ENCODE measurements around the gene PLCH1.

Gene PLCH1

GRCh38 chr3:155372281-155372680 lies 372.6 kb downstream of the PLCH1 start:
- no peak for DNase-seq (ENCODE audit: low read depth)

DNA sequence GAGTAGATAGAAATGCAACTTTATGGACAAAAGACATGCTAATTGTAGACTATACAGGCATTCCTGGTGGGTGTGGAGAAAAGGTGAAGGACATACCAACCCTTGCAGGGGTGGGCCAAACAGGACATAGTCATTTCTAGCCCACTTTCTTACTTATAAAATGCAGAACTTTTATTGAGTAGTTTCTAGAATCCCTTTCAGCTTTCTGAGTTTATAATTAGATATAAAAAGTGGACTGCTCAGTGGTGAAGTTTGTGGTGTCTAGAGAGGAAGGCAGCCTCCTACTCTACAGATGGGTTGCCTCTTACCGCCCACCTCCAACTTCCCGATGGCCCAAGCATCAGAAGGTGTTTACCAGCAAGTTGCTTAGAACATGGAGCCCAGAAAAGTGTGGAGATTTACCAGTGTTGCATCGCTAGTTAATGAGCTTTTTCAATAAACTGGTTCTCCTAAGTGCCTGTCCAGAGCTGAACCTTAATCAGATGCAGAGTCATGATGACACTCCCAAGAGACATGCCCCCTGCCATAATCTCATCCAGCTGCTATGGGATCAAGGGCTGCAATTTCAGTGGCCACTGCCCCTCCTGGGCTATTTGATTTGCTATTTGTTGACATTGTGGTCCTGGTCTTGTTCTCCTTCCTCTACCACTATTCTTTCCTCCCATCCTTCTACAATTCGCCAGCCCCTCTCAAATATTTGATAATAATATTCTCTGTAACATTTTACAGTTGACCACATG lies 373.9 kb downstream of the PLCH1 start:
- DNase-seq (ENCODE audit: low read depth) = no peak

- DNase-seq (ENCODE audit: low read depth) = no peak
These were observed 374.7 kb downstream of the PLCH1 start for GRCh38 chr3:155370198-155370597.

GRCh38 chr3:155369735-155370134 lies 375.1 kb downstream of the PLCH1 start:
- no peak for DNase-seq (ENCODE audit: low read depth)

GRCh38 chr3:155369244-155369643 lies 375.6 kb downstream of the PLCH1 start:
- no peak for DNase-seq (ENCODE audit: low read depth)

GRCh38 chr3:155368786-155369185 lies 376.1 kb downstream of the PLCH1 start:
- DNase-seq (ENCODE audit: low read depth) = no peak

DNA sequence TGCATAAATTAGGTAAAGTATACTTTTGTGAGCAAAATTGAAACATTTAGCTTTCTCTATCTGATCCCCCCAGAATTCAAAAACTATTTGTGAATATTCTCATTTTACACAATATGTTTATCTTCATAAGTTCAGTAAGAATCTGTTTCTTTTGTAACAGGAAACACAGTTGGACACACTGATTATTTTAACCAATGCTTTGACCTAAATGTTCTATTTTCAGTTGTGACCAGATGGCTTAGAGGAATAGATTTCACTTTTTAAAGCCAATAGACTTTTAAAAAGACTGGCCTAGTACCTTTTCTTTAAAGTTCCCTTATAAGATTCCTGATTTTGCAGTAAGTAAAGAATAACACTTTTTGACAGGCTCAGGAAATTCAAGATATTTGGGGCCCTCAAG lies 377.4 kb downstream of the PLCH1 start:
- no peak for DNase-seq (ENCODE audit: low read depth)

DNA sequence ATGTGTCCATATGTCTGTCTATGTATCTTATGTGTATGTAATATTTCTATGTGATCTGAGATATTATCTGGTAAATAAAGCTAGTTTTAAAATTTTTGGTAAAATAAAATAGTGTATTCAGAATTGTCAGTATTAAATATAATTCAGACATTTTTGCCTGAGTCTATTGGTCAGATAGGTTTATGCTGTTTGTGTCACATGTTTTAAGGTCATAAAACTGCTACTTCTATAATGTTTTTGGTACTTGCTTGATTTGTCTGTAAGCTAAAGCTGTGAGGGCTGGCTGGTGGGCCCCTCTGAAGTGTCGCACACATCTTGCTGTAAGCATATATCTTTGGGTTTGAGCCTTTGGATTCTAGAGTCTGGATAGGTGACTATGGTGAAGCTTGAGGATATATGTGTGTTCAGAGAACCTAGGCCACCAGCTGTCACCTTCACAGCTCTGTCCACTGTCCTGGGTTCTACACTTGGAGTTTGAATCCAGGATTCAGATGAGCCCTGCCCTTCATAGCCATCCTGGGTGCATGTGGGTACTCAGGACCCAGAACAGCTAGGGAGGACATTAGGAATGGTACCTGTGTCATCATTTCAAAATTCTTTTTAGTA lies 379.6 kb downstream of the PLCH1 start:
- DNase-seq (ENCODE audit: low read depth) = no peak

DNA sequence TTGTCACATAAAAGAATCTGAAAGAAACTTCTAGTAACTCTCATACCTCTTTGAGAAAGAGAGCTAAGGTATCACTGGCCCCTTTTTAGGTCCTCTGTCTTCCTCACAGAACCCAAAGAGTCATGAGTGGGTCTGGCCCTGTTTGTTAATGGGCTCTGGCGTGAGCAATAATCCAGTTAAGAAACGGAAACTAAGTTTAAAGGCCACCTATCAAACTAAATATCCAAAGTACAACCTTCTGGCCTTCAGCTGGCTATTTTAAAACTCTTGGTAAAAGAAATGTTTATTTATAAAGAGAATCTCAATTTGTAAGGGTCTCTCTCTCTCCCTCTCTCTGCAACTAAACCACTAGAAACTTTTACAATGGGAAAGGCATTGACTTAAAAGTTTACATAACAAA lies 380.4 kb downstream of the PLCH1 start:
- no peak for DNase-seq (ENCODE audit: low read depth)

DNA sequence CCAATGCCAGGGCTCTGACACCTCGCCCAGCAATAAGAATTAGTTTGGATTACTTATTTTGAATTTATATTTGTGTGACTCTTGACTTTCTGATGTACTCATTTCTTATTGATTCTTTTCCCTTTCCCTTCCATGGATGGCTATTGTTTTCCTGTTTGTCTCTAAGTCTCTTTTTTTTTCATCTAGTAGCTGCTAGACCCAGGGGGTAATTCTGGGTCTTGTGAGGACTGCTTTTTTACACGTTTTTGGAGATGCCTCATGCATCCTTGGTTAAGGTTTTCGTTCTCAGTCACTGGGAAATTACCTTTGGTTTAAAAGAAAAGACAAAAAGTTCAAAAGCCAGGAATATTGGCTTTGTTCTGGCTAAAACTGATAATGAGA lies 381.2 kb downstream of the PLCH1 start:
- DNase-seq (ENCODE audit: low read depth) = no peak

GRCh38 chr3:155362808-155363689 lies 381.8 kb downstream of the PLCH1 start:
- no peak for DNase-seq (ENCODE audit: low read depth)

DNA sequence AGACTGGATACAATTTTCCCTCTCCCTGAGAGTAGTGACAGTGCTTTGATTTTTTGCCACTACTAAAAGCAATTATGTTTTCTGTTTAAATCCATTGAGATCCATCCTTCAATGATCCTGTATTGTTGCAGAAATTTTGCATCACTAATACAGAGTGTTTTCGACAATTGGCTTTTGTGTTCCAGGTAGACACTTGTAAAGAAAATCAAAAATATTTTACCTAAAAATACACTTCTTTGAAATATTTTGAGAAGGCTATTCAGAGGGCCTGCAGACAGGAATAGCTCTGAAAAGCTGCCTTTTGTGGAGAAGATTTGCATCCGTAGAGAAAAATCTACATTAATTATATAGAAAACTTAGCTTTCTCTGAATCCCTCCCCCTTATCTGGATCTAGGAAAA lies 384.6 kb downstream of the PLCH1 start:
- DNase-seq (ENCODE audit: low read depth) = no peak

DNA sequence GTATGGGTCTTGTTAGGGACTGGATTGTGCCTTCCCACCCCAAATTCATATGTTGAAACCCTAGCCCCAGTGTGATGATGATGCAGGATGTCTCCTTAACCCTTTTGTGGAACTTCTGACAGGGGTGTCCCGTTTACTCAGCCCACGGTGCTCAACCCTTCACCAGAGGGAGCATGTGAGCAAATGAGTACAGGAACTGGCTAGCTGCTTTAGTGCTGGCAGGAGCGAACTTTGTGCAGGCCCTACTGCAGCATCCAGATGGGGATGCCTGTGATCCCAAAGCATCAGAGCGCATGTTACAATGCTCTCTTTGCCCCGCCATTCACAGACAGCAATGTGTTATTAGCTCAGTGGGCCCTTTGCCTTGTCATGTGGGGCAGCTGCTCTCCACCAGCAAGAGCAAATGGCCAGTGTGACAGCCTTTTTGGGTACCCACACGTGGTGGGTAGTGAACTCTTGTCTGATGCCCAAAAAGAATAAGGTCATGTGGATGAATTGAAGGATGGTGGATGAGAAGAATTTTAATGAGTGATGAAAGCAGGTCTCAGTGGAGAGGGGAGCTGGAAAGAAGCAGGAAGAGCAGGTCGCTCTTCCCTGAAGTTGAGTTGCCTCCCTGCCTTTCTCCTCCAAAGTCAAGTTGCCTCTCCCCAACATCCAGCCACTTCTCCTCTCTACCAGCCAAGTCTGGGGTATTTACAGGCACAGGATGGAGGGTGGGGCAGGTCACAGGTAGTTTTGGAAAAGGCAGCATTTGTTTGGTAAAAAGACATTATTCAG lies 388.1 kb downstream of the PLCH1 start:
- no peak for DNase-seq (ENCODE audit: low read depth)

GRCh38 chr3:155354658-155355057 lies 390.2 kb downstream of the PLCH1 start:
- no peak for DNase-seq (ENCODE audit: low read depth)

- DNase-seq (ENCODE audit: low read depth) = no peak
These were observed 391.9 kb downstream of the PLCH1 start for GRCh38 chr3:155352900-155353490.

- no peak for DNase-seq (ENCODE audit: low read depth)
These were observed 394.3 kb downstream of the PLCH1 start for GRCh38 chr3:155350571-155350970.

DNA sequence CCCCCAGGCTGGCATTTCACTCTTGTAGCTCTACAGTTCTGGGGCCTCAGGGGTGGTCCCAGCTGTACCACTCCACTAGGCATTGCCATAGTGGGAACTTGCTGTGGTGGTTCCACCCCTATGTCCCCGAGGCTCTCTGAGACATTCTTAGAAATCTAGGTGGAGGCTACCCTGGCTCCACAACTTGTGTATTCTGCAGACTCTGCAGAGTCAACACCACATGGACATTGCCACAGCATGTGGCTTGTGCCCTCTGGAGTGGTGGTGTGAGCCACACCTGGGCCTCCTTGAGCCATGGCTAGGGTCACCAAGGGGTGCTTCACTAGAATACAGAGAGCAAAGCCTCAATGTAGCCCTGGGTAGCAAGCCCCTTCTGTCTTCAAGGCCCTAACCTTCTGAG lies 397.0 kb downstream of the PLCH1 start:
- no peak for DNase-seq (ENCODE audit: low read depth)

DNA sequence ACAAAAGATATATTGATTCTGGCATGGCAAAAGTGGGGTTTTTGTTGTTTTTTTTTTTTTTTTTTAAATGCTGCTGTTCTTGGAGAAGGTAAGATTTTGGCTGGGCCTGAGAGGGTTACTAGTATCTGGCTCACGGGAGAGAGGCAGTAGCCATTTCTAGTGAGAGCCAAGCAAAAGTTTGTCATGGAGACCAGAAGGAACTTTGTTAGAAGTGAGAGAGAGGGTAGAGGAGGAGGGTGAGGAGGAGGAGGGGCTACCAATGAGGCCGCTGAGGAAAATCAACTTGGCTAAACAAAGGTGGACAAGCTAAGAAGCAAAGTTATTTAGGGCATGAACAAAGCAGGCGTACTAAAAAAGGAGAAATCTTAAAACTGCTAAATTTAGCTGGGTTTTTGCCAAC lies 402.5 kb downstream of the PLCH1 start:
- DNase-seq (ENCODE audit: low read depth) = no peak

DNA sequence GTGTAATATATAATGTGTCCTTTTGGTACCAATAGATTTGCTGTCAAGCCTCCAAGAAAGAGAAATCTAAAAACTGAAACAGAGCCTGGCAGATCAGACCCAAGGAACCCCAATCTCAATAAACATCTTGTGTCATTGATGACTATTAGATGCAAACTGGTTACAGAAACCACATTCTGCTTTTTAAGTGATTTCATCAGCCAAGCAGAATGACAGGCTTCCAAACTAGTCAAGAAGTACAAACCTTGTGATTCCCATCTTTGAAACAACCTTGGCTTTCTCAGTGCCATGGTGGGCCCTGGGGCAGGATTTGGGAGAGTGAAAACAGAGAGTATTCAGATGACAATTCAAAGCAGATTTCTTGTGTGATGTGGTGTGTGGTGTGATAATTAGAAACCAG lies 405.8 kb downstream of the PLCH1 start:
- no peak for DNase-seq (ENCODE audit: low read depth)

GRCh38 chr3:155335724-155336354 lies 409.0 kb downstream of the PLCH1 start:
- no peak for DNase-seq (ENCODE audit: low read depth)

Data from activated T-cell treated with anti-CD3 and anti-CD28 coated beads for 48 hours (primary cell).